Activated CD4-positive, CD25-positive, alpha-beta regulatory T cell treated with anti-CD3 and anti-CD28 coated beads, Interleukin-2, amount 50 U/mL, for 16 hours (primary cell): ENCODE measurements around the gene EPN3.

ENCODE experiments used
- DNase-seq: peaks from one replicate; pipeline ENCODE4 v3.0.0-alpha.2; 2020; ENCODE audit warnings: low read depth, low spot score

The EPN3 gene

DNA sequence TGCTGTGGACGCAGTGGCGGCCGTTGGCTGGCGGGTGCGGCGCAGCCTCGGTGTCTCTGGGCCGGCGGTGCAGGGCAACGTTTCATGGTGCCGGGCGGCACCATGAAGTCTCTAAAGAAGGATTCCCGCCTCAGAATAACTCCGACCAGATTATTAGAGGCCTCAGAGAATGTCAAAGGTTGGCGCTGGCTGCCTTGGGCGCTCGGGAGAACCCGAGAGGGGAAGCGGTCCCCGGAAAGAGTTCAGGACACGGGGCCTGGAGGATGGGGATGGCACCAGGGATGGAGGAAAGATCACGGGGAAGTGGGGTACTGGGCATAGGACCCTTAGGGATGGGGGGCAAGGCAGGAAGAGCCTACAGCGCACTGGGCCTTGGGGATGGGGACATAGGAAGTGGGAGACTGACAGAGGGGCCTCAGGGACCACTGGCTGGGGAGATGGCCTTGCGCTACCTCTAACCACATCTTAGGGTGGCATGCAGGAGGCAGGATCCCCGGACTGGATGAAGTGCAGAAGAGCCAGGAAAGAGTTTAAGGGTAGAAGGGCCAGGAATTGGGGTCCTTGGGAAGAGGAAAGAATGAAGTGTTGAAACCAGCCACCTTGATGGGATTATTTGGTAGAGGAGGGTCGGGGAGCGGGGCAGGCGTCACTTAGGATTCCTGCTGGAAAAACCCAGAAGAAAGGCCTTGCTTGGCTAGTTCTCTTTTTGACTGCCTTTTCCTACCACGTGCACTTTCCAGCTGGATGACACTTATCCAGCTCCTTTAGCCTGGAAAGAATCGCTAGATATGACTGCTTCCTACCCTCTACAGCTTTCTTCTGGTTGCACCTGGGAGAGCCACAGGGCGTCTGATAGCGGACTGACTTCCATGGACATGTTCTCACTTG, 23.7 kb upstream of the EPN3 start:
- DNase-seq = no peak

DNA sequence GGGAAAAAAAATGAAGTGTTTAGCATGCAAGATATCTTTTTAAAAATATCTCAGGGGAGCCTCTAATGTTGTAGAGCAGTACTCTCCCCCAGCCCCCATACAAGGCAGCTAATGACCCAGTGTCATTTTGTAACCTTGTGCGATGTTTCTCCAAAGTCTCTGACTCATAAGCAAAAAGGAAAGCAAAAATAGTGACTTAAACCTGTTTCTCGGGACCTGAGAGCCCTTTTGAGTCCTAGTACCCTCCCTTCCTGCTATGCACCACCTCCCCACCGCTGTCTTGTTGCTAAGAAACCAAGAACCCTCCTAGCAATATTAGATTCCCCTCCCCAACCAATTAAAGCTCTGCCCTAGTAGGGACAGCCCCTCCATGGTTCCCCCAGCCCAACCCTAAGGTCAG, 21.5 kb upstream of the EPN3 start:
- DNase-seq = peak; percentile 21

DNA sequence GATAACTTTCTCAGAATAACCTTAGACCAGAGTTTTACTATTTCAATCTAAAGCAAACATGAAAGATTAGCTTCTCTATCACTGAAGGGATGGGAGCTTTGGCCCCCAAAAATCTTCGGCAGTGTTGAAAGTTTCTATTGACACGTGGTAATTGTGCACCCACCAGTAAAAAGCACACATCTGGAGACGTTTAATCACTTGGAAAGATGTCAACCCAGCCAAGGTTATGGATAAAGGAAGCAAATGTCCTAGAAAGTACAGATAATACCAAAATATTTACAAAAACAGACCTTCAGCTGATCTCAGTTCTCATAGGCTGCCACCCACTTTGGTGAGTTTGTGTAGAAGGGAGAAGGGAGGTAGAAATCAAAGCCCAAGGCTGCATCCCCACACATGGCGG, 19.0 kb upstream of the EPN3 start:
- no peak for DNase-seq

DNA sequence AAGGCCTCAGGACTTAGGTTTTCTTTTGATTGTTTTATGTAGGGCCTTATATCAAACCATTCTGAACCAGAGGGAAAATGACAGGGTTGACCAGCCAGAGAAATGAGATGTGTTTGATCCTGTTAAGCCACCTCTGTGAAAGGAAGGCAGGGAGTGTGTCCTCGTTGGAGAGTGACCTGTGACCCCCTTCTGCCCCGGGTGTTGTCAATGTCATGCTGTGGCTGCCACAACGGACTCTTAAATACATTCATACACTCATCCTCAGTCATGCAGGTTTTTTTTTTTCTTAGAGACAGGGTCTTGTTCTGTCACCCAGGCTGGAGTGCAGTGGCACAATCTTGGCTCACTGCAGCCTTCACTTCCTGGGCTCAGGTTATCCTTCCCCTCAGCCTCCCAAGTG, 18.1 kb upstream of the EPN3 start:
- DNase-seq = no peak

DNA sequence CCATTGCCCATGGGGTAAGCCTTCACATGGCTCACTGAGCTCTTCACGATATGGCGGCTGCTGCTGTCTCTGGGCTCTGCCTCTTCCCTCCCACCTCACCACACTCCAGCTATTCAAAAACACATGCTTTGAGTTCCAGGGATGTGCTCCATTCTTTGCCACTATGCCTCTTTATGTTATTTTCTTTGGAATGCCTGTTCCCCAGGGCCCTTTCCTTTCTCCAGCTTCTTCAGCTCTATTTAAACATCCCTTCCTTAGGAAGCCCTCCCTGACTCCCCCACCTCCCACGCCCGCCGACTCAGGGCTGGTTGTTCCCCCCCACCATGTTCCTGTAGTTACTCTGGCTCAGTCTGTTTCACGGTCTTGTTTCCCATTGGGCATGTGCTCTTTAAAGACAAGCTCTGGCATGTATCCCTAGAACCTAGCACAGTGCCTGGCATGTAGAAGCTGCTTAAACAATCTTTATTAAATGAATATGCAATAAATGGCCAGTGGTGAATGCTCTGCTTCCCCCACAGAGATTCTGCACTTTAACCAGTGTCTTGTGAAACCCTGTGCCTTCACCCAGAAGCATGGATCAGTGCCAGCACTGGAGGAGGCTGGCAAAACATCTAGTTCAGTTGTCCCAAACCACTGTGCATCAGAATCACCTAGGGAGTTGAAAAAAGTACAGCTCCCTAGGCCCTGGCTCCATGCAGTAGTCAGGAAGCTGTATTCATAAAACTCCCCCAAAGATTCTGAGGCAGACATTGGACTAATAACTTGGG, 17.4 kb upstream of the EPN3 start:
- no peak for DNase-seq

DNA sequence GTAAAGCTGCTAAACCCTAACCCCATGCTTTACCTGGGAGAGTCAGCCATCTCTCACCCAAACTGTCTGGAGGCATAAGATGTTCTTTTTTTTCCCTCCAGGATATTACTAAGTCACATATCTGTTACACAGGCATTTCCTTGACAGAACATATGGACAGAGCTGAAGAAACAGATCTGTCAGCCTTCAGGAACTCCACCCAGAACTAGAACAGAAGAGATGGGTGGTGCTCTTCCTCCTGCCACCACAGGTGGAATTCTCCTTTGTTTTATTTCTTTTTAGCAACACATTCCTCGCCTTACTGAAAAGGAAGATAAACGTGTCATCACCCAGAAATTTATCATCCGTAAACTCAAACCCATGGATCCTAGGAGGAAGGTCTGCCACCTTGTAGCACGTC, 15.5 kb upstream of the EPN3 start:
- no peak for DNase-seq

DNA sequence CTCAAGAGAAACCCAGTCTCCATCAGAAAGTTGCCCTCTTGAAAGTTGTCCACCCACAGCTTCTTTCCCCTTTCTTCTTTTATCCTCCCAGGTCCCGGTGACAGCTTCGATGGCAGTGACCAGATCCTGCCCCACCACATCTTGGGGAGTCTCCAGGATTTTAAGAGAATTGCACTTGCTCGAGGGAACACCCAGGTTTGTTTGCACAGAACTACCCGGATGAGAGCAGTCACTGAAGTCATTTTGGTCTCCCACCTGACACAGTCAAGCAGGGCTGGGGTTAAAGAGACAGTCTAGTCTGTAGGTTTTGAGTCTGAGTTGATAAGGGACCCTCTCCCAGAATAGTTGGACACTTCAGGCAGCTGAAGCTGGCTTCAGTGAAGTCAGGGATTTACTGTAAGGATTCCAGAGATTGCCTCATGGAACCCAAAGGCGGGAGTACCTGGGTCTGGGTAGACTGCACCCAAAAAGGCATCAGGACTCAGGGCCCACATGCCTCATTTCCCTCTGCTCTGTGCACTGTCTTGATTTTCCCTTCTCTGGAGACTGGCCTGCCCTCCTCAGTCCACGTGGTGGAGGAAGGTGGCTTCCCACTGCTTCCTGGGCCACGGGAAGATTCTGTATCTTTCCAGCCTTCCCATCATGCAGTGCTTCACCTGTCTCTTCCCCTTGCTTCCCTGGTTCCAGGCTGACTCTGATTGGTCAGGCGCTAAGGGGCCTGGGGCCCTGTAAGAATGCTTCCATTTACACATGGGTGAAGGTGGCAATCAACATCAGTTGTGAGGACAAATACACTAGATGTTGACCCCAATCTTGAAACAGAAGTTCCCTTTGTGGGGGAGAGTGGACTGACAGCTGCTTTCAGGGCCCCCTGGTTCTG, 14.8 kb upstream of the EPN3 start:
- no peak for DNase-seq

DNA sequence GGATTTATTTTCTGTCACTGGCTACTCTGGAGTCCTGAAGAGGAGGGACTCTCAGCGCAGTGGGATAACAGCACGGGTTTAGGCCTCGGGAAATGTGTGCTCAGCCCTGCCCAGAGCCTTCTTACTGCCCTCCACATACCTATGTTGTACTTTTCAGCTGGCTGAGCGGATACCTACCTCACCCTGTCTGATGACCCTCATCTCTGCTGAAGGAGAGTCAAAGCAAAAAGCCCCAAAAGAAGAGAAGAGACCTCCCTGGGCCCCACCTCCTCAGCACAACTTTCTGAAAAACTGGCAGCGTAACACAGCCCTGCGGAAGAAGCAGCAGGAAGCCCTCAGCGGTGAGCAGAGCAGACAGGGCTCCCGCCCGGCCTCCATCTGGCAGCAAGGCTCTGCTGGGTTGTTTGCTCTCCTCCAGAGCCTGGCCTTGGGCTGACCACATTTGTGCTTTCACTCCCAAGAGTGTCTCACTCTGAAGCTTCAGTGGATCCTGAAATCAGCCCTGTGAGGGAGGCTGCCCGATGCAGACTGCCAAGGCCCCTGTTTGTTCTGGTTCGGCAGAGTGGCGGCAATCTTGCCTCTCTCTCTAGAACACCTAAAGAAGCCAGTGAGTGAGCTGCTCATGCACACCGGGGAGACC, 14.0 kb upstream of the EPN3 start:
- DNase-seq = no peak

DNA sequence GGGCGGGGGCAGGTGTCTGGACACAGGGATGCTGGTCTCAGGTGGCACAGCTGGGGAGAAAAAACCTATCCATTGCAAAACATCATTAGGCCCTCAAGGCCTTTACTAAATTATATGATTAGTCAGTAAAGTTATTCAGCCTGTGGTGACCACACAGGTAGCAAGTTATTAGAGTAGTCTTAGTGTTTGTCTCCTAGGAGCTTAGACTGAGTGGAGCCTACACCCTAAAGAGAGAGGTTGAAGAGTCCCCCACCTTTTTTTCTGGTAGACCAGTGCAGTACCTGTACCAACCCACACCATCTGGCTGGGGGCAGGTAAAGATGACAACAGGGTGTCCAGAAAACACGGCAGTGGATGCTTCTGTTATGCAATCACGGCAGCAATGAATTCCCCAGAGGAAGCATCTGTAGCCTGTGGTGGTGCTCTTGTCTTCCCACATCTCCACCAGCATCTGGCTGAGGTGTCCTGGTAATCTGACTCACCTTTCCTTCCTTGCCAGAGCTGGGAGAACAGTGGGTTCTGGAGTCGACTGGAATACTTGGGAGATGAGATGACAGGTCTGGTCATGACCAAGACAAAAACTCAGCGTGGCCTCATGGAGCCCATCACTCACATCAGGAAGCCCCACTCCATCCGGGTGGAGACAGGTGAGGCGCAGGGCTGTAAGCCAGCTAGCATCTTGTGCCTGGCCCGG, 13.2 kb upstream of the EPN3 start:
- DNase-seq = no peak

DNA sequence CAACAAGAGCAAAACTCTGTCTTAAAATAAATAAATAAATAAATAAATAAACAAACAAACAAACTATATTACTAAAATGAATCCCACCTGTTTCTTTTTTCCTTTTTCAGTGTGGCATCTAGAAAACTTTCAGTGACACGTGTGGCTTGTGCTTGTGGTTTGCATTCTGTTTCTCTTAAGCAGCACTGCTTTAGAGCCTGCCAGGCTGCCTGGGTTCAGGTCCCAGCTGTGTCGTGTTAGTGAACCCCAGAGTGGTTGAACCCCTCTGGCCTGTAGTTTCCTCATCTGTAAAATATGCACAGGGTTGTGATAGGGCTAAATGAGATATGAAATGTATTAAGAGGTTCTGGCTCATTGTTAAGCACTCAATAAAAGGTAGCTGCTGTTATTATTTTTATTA, 12.1 kb upstream of the EPN3 start:
- no peak for DNase-seq

DNA sequence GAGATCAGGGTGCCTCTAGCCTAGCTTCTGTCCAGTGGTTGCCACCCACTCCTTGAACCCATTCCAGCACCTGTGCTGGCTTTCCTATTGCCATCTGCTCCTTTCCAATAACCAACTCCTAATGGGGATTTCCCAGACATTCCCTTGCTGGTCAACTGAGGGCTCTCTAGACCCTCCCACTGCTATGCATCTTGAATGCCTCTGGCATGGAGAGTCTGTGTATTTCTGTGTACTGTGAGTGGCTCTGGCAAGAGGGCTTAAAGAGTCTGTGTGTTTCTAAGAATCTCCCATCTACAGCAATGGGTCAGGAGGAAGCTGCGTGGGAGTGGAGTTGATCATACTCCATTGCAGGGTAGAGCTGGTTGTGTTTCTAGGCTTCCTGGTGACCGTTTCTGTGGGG, 11.0 kb upstream of the EPN3 start:
- no peak for DNase-seq

DNA sequence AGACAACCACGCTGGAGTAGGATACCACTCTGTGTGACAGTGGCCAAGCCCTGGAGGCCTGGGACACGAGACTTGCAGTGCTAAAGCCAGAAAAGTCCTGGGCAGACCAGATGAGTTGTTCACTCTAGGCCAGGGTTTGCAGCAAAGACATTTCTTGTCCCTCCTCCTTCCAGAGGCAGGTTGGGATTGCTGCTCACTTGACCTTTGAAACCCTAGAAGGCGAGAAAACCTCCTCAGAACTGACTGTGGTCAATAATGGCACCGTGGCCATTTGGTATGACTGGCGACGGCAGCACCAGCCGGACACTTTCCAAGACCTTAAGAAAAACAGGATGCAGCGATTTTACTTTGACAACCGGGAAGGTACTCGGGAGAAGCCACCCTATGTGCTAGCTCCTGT, 9.8 kb upstream of the EPN3 start:
- no peak for DNase-seq

DNA sequence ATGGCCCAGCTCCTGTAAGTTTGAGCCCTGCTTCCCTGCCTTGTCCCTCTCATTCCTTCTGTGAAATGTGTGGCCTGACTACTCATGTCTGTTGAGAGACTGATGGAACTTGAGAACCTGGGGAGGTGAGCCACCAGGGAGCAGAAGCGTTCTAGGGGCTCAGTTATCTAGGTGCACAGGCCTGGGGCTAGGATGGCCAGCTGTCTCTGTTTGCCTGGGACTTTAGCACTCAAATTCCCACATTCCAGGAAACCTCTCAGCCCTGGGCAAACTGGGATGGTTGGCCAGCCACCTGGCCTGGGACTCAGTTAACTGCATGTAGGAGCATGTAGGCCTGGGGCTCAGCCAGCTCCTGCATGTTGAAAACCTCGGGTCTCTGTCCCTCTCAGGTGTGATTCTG, 9.3 kb upstream of the EPN3 start:
- no peak for DNase-seq

DNA sequence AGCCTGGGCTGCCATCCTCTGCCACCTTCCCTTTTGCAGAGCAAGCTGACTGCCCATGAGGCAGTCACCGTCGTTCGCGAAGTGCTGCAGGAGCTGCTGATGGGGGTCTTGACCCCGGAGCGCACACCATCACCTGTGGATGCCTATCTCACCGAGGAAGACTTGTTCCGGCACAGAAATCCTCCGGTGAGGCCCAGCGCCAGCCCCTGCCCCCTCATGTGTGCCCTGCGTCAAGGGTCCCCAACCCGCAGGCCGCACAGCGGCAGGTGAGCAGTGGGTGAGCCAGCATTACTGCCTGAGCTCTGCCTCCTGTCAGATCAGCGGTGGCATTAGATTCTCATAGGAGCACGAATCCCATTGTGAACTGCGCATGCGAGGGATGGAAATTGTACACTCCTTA, 7.7 kb upstream of the EPN3 start:
- DNase-seq = no peak

DNA sequence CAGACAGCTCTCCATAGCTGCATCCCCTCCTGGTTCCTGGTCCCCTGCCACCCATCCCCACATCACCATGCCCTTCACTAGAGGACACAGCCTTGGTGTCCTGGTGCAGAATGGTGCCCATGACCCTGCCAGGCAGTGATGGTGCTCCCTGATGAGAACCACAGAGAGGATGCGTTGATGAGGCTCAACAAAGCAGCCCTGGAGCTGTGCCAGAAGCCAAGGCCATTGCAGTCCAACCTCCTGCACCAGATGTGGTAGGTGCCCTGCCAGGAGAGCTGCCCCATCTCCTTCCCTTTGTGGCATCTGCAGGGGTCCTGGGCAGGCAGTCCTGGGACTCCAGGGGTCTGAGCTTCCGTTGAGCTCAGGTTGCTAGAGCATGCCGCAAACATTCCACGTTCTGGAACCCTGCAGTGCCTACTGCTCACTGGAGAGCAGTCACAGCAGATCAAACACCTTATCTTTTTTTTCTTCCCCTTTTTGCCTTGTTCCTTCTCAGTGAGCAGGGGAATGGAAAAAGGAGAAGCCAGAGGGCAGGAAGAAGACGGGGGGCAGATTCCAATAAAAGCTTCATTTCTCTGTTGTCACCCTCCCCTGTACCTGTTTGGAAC, 5.3 kb upstream of the EPN3 start:
- DNase-seq = no peak

DNA sequence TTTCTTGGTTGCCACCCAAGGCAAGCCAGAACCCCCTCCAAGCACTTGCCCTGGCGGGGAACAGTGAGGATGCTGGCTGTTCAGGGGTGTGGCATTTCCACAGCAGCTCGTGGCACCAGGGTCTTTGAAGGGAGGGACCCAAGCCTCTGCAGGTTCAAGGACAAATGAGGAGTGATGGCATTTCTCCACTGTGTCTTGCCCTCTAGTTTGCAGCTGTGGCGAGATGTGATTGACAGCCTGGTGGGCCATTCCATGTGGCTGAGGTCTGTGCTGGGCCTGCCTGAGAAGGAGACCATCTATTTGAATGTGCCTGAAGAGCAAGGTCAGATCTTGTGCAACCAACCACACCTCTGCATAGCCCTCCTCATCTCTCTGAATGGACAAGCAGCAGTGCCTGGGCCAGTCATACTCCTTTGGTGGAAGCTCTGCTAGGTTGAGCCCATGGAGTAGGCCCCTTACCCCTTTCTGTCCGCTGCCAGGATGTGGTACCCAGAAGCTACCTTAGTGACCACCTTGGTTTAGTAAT, 4.5 kb upstream of the EPN3 start:
- no peak for DNase-seq

DNA sequence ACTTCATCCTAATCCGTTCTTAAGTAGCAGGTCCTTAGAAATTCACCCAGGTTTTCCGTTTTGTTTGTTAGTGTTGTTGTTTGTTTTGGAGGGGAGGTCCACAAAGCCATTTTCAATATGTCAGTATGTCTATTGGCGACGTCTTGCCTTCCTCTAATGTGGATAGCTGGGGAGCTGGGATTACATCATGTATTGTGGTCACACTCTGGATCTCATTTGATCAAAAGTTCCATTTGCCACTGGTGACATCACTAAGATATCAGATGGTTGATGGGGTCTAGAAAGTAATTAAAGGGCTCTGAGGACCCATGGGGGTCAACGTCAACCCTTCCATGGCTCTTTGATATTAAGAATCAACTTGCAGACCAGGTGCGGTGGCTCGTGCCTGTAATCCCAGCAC, 2.7 kb upstream of the EPN3 start:
- DNase-seq = no peak

DNA sequence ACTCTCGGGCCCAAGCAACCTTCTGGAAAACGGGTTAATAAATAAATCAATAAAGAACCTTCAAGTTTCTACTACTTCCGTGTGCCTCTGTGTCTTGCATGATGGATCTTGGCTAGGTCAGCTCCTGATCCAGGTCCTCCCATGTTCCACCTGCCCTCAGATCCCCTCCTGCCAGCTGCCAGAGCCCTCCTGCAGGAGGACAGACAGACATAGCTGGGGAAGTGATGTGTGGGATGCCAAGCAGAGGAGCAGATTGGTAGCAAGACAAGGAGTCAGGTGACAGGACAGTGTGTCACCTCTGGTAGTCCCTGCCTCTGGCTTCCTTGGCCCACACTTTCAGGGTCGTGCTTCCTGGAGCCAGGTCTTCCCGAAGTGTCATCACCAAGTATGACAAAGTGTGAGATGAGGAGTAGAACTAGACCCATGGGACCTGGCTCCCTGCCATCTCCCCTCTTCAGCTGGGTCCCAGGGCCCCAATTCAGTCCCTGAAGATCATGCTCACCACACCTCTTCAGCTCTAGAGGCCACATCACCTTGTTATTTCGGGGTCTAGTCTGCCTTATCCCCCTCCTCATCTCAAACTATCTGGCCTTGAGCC, 1.0 kb upstream of the EPN3 start:
- DNase-seq = no peak

DNA sequence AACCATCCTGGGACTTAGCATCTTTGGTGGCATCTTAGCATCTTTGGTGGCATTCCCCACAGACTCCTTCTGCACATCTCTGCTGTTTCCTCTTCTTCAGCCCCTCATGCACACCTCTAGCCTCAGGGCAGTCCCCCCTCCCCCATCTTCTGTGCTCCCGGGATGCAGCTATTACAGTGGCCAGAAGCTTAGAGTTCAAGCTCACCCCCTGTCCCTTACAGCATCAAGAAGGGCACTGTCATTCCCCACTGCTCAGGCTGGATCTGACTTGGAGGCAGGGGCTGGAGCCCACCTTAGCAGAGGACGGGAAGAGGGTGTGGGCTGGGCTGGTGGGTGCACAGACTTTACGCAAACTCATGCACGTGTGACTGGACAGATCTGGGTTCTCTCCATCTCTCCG, 650 bp downstream of the EPN3 start:
- DNase-seq = no peak

DNA sequence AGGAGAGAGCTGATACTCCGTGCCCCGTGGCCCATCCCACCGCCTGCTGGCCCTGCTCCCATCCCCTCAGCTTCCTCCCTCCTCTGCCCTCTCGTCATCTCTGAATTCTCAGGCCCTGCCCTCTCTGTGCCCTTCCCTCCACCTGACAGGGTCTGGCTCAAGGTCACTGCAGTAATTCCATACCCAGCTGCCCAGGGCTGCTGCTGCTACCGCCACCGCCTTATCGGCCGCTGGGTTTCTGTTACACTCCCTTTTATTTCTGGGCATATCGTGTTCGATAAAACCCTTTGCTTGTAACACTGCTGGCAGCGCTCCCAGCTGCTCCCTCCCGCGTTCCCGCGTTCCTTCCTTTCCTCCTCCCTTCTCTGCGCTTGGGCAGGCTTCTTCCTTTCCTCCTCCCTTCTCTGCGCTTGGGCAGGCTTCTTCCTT, 1.2 kb downstream of the EPN3 start:
- no peak for DNase-seq
